Breast epithelium (tissue), 3 donors: ENCODE data around the gene CAPN9.

Experiments
- POLR2A ChIP-seq: fragments of 450-650 bp; IDR thresholded peaks from one replicate; pipeline ENCODE4 v1.6.1; 2016; ENCODE audit warnings: antibody characterized with exemption, mild to moderate bottlenecking, moderate library complexity
- TF ChIP-seq, protein P1 (sequence below), 3 donors: fragments of 450-650 bp; IDR thresholded peaks; one replicate each; pipeline ENCODE4 v1.5.1; 2016 to 2017; ENCODE audit warnings: antibody characterized with exemption in 3 of 3, mild to moderate bottlenecking in 3 of 3, moderate library complexity in 3 of 3

DNA sequence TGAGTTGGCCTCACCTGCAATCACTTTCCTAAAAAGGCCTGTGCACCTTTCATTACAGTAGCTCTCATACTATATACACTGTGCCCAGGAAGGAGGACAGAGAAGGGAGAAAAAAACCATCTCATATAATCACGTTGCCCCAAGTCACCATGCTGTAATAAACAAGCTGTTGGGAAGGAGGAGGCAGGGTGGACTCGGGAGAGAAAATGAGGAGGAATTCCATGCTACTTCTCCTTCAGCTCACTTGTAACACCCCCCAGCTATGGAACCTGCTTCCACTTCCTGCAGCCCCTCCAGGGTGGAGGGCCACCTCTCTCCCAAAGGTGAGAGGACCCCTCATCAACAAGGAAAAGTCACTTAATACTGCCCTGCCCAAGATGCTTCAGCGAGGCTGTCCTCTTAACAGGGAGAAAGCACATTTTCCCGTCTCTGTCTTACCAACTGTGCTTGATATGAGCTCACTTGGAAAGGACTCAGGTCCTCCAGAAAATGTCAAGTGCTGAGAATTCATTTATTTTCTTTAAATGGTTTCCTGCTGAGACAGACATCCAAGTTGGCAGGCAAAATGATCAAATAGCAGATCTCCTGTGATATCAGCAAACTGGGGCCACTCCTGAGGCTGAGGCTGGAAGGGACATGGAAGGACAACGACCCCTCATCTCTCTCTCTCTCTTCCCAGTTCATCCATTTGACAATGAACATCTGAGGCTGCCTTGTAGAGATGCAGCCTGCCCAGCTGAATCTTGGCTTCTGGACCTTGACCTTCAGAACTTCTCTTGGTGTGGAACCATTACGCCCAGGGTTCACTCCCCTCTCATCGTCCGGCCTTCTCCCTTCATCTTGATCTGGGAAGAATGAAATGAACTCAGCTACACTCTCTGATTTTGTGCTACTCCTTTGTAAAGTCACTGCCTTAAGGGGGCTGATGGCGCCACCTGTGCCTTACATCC, 54.0 kb downstream of the CAPN9 start:
- TF ChIP-seq, protein P1, sequence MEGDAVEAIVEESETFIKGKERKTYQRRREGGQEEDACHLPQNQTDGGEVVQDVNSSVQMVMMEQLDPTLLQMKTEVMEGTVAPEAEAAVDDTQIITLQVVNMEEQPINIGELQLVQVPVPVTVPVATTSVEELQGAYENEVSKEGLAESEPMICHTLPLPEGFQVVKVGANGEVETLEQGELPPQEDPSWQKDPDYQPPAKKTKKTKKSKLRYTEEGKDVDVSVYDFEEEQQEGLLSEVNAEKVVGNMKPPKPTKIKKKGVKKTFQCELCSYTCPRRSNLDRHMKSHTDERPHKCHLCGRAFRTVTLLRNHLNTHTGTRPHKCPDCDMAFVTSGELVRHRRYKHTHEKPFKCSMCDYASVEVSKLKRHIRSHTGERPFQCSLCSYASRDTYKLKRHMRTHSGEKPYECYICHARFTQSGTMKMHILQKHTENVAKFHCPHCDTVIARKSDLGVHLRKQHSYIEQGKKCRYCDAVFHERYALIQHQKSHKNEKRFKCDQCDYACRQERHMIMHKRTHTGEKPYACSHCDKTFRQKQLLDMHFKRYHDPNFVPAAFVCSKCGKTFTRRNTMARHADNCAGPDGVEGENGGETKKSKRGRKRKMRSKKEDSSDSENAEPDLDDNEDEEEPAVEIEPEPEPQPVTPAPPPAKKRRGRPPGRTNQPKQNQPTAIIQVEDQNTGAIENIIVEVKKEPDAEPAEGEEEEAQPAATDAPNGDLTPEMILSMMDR (IDR thresholded peaks at IDR 0.05), result no peak
- TF ChIP-seq POLR2A, result no peak
